GM18868 (cell line): ENCODE results near the gene ATP5MG.

Experiments
- ATAC-seq: cut with Tn5 transposase; IDR thresholded peaks from one replicate; pipeline ENCODE4 v1.9.1; 2021; ENCODE audit warnings: mild to moderate bottlenecking, moderate library complexity; ENCODE audit not compliant: unreplicated experiment

ATP5MG gene

DNA sequence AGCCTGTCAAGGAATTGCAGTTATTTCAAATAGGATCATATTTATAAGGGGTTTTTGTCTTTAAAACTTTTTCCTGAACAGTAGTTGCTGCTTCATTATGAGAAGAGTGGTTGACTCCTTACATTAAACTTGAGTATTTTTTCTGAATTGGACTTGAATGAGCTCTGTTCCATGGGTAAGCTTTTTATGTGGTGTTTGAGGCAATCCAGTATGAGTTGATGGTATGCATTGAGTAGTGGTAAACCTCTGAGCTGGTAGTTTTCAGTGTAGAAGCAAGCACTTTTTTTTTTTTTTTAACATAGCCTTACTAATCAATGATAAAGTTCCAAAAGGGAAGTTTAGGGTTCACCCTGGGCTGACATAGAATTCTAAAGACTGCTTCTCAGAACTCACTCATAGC, 38.2 kb downstream of the ATP5MG start:
- no peak for ATAC-seq

DNA sequence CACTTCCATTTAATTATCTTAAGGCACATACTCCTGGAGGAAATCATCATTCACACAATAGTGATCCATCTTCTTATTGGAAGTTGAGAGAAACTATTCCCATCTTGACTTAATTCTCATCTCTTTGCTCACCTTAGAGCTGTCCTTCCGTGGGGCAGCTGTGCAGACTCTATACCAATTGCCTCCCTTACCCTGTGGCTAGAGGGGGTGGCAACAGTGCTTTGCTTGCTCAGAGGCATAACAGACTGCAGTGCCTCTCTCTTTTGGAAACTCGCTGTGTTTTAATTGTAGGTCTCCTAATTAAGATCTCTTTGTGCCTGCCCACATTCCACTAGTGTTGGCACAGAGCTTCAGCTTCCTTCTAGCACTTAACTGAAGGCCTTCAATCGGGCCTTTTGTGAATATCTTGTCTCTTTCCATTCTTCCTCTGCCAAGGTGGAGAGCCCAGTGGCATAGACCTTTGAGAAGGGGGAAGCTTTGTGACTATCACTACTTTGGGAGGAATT, 40.4 kb downstream of the ATP5MG start:
- no peak for ATAC-seq

- ATAC-seq = no peak
These were observed 40.9 kb downstream of the ATP5MG start for GRCh38 chr11:118442301-118442700.

- peak; percentile 23 for ATAC-seq
These were observed 41.6 kb downstream of the ATP5MG start for GRCh38 chr11:118442908-118443589.

DNA sequence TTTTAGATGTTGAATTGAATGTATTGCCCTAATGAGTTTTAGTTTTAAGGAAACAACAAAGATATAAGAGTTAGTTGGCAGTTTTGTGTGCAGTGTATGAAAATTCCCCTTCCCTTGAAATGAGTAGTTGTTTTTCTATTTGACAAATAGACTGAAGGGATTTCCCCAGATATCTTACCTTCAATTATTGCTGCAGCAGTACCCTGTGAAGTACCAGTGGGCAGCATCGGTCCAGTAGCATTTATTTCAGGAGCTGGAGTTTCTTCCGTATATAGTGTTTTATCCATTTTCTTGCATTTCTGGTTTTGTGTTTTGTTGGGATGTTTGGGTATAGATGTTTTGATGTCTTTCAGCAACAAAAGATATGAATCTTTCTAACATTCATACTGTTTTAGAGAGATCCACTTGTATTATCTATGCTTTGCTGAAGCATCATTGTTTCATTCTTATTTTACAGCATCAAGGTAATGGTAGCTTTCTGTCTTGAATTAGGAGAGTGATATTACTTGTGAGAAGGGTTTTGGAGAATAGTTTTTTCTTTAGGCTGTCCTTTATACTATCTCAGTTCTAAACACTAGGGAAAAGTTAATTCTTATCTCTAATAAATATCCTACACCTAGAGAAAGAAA, 42.3 kb downstream of the ATP5MG start:
- ATAC-seq = peak; percentile 57

- no peak for ATAC-seq
These were observed 46.0 kb downstream of the ATP5MG start for GRCh38 chr11:118447423-118447822.

DNA sequence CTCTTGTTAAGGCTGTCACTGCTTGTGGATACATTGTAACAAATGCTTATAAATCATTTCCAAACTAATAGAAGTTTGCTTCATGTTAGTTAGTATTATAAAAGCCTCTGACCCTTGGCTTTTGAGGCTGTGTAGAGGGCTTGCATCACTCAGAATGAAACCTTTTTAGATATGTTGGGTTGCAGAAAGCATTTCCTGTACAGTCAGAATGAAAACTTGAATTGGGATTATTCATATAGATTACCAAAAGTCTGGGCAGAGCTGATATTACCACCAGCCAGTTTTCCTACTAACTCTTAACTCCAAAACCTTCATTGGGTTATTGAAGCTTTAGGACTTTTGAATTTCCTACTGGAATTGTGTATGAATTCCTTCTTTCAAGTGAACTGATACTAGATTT, 46.9 kb downstream of the ATP5MG start:
- ATAC-seq = peak; percentile 84

- ATAC-seq = no peak
These were observed 48.0 kb downstream of the ATP5MG start for GRCh38 chr11:118449316-118449918.

- no peak for ATAC-seq
These were observed 49.0 kb downstream of the ATP5MG start for GRCh38 chr11:118450451-118450850.
